HG03060 (cell line): ENCODE results near the gene CENPP.

Experiments
- ATAC-seq: cut with Tn5 transposase; IDR thresholded peaks from one replicate; pipeline ENCODE4 v1.9.1; 2021; ENCODE audit warnings: low read depth, moderate number of reproducible peaks; ENCODE audit not compliant: unreplicated experiment

The CENPP gene

GRCh38 chr9:92312887-92313623 lies 12.7 kb upstream of the CENPP start:
- no peak for ATAC-seq

- no peak for ATAC-seq
Observed at GRCh38 chr9:92313624-92314012, 12.1 kb upstream of the CENPP start.

GRCh38 chr9:92315456-92315855 lies 10.3 kb upstream of the CENPP start:
- ATAC-seq = no peak

- no peak for ATAC-seq
Observed at GRCh38 chr9:92324431-92324830, 1.3 kb upstream of the CENPP start.

GRCh38 chr9:92324889-92325268 lies 874 bp upstream of the CENPP start:
- no peak for ATAC-seq

- ATAC-seq = no peak
Observed at GRCh38 chr9:92325991-92326500, 293 bp downstream of the CENPP start.

- no peak for ATAC-seq
Observed at GRCh38 chr9:92327283-92327850, 1.6 kb downstream of the CENPP start.

- ATAC-seq = no peak
Observed at GRCh38 chr9:92328225-92328624, 2.5 kb downstream of the CENPP start.

GRCh38 chr9:92332577-92333281 lies 7.0 kb downstream of the CENPP start:
- no peak for ATAC-seq

GRCh38 chr9:92333282-92333634 lies 7.5 kb downstream of the CENPP start:
- no peak for ATAC-seq

GRCh38 chr9:92341578-92341977 lies 15.8 kb downstream of the CENPP start:
- ATAC-seq = no peak

GRCh38 chr9:92342825-92343488 lies 17.2 kb downstream of the CENPP start:
- no peak for ATAC-seq

- ATAC-seq = no peak
Observed at GRCh38 chr9:92345582-92345981, 19.8 kb downstream of the CENPP start.

GRCh38 chr9:92349771-92350739 lies 24.3 kb downstream of the CENPP start:
- ATAC-seq = no peak

- ATAC-seq = no peak
Observed at GRCh38 chr9:92350740-92351133, 25.0 kb downstream of the CENPP start.

- ATAC-seq = no peak
Observed at GRCh38 chr9:92353051-92353450, 27.3 kb downstream of the CENPP start.

- ATAC-seq = no peak
Observed at GRCh38 chr9:92359394-92359995, 33.7 kb downstream of the CENPP start.

- ATAC-seq = no peak
Observed at GRCh38 chr9:92360083-92360482, 34.3 kb downstream of the CENPP start.

- no peak for ATAC-seq
Observed at GRCh38 chr9:92369075-92369474, 43.3 kb downstream of the CENPP start.

GRCh38 chr9:92373167-92373566 lies 47.4 kb downstream of the CENPP start:
- ATAC-seq = no peak
